Measurements from ENCODE around the gene HTR3E.
"Not testable (repeated sequence)": the region's sequence is repeated elsewhere in the genome, so short reads cannot be mapped to it uniquely, and the experiment has no call there.

The HTR3E gene

GRCh38 chr3:184096811-184097383, at the start of gene HTR3E:
TSS of gene HTR3E (plus strand) at chr3:184097064. CDS start at chr3:184097530, 466 bp downstream.
- no peak for DNase-seq

GRCh38 chr3:184050217-184050847, 46.5 kb upstream of the HTR3E start:
- DNase-seq: no peak

GRCh38 chr3:184052767-184053166, 44.1 kb upstream of the HTR3E start, which contains the start of gene HTR3C:
TSS of gene HTR3C (plus strand) at chr3:184053047. CDS start at chr3:184053081, 34 bp downstream.
- DNase-seq: no peak

DNA sequence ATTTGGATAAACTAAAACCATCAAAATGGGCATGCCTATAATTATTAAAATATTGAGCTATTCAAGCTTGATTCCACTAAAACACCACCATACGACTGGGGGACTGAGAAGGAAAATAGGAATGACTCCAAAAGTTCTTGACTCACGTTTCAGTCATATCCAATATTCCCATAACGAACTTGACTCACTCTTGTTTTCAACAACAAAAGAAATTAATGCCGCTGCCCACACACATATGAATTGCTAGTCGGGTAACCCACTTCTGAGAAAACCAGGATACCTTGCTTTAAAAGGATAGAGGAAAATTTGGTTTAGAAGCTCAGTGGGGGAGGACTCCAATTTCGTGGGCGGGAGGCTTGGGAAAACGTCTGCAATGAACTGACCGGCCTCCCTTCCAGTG, 38.8 kb upstream of the HTR3E start:
- DNase-seq: no peak

GRCh38 chr3:184059424-184059823, 37.4 kb upstream of the HTR3E start:
- DNase-seq: no peak

DNA sequence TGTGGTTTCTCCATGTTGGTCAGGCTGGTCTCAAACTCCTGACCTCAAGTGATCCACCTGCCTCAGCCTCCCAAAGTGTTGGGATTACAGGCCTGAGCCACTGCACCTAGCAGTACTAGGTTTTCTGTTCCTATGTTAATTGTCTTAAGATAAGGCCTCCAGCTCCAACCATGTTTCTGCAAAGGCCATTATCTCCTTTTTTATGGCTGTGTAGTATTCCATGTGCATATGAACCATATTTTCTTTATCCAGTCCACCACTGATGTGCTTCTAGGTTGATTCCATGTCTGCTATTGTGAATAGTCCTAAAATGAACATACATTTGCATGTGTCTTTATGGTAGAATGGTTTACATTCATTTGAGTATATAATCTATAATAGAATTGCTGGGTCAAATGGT, 34.2 kb upstream of the HTR3E start:
- no peak for DNase-seq

DNA sequence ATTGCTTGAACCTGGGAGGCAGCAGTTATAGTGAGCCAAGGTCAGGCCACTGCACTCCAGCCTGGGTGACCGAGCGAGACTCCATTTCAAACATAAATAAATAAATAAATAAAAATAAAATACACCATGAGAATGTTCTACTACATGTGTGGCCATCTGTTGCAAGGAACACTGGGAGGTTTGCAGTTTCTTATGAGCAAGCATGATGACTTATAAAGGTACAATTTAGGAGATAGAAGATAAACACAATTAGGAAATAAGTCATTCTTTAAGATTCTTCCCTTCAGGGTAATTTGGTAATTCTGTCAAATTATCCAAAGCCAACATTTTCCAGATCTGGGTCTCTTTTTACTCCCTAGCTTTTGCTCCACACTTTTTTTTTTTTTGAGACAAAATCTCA, 30.7 kb upstream of the HTR3E start:
- no peak for DNase-seq

GRCh38 chr3:184067573-184068055, 29.2 kb upstream of the HTR3E start:
- no peak for DNase-seq

GRCh38 chr3:184068344-184068743, 28.5 kb upstream of the HTR3E start:
- no peak for DNase-seq

- not testable (repeated sequence) for DNase-seq
Measured at GRCh38 chr3:184071142-184071541, 25.7 kb upstream of the HTR3E start.

DNA sequence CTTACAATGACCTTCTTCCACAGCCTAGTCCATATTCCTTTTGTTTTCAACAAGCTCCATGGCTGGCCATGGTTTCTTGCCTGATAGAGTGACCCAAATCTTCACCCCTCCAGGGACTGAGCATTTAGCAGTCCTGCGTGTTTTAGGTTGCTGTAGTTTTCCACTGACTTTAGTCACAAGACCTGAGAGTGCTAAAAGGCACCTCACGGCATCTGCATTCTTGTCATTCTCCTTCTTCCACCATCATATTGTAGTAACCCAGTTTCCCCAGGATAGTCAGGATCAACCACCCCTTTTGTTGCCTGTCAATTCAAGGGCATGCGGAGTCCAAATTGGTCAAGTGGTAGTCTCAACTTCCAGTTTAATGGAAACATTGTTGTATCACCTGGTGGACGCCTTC, 23.2 kb upstream of the HTR3E start:
- DNase-seq: no peak

DNA sequence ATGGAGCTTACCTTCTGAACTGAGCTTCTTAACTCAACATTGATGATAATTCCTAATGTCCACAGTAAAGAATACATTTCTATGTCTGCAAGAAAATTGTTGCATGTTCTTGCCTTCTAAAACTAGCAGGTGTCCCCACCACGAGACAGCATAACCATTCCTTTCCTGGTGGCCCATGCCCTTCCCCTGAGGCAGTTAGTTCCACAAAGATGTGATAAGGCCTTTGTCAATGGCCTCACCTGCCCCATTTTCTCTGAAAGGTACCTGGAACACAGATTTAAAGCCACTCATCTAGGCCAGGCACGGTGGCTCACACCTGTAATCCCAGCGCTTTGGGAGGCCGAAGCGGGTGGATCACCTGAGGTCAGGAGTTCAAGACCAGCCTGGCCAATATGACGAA, 21.0 kb upstream of the HTR3E start:
- DNase-seq: no peak

- no peak for DNase-seq
Measured at GRCh38 chr3:184077881-184078280, 19.0 kb upstream of the HTR3E start.

- DNase-seq: no peak
Measured at GRCh38 chr3:184078851-184079250, 18.0 kb upstream of the HTR3E start.

GRCh38 chr3:184081116-184081830, 15.6 kb upstream of the HTR3E start:
- DNase-seq: no peak

GRCh38 chr3:184082034-184082433, 14.8 kb upstream of the HTR3E start:
- DNase-seq: no peak

DNA sequence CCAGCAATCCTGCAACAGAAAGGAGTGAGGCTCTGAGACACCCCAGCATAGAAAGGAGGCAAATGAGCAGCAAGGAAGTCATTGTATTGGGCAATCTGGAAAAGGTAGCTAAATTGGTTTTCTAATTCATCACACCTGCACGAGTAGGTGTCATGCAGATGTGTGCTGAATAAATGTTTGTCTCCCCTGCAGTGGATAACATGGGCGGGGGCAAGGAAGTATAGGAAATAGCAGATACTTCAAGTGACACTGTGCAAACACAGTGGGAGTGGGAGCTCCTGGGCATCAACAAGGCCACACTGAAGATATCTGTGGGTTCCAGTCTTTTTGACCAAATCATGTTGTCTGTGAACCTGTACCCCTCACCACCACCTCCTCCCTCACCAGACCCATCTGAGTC, 14.4 kb upstream of the HTR3E start:
- DNase-seq: no peak

- DNase-seq: no peak
Measured at GRCh38 chr3:184085389-184085852, 11.4 kb upstream of the HTR3E start.

DNA sequence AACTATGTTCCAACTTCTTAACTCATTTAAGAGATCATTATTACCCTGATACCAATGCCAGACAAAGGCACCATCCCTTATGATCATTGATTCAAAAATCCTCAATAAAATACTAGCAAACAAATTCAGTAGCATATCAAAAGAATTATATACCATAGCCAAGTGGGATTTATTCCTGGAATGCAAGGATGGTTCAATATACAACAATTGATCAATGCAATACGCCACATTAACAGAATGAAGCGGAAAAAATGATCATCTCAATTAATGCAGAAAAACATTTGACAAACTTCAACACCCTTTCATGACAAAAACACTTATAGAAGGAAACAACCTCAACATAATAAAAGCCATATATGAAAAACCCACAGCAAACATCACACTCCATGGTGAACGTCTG, 4.7 kb upstream of the HTR3E start:
- no peak for DNase-seq

DNA sequence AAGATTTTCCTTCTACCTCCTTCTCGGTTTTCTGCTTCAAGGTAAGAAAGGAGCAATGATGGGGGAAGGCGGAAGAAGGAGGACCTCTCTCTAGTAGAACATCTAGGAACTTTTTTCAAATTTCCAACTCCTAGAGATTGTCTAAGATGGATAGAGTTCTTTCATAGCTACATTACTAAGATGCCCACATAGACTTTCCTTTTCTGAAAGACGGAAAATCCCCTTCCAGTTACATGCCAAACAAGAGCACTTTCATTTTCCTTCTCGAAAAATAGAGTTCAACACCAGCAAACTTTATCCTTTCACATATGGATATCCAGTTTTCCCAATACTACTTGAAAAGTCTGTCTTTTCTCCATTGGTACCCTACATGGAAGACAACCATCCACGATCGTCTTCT, 692 bp downstream of the HTR3E start:
- no peak for DNase-seq

GRCh38 chr3:184099806-184100686, 3.2 kb downstream of the HTR3E start:
- DNase-seq: peak; percentile 63

DNA sequence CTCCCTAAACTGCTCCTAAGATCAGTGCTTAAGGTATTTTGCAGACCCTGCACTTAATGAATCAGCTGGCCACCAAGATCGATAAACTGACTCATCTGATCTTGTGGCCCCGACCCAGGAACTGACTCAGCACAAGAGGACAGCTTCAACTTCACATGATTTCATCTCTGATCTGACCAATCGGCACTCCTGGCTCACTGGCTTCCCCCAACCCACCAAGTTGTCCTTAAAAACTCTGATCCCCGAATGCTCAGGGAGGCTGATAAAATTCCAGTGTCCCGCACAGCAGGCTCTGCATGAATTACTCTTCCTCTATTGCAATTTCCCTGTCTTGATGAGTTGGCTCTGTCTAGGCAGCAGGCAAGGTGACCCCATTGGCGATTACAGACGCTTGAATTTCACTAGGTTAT, 13.5 kb downstream of the HTR3E start:
- DNase-seq: peak; percentile 27

DNA sequence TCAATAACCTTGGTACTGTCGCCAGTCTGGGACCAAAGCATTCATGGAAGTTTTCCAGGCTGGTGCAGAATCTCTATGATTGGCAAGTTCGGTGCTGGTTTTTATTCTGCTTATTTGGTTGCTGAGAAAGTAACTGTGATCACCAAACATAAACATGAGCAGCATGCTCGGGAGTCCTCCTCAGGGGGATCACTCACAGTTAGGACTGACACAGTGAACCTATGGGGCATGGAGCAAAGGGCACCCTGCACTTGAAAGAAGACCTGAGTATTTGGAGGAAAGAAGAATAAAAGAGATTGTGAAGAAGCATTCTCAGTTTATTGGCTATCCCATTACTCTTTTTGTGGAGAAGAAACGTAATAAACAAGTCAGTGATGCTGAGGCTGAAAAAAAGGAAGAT, 19.2 kb downstream of the HTR3E start:
- no peak for DNase-seq
